HepG2 (cell line): ENCODE data around the gene MAN2B2. TPM values are rescaled to one million over a fixed set of nuclear protein-coding genes. Genes with fewer than 3 reads are reported as not detected.

ENCODE experiments used
- EEA1 ChIP-seq: sonication (generic); formaldehyde crosslinking; IDR thresholded peaks from 2 replicates; pipeline ENCODE4 v1.5.1; 2020; ENCODE audit warnings: mild to moderate bottlenecking, missing genetic modification reagents, borderline replicate concordance
- NRL ChIP-seq: sonication (generic); formaldehyde crosslinking; IDR thresholded peaks from 2 replicates; pipeline ENCODE4 v1.5.0; 2020; ENCODE audit warnings: missing genetic modification reagents, mild to moderate bottlenecking, moderate library complexity, borderline replicate concordance
- POLR2A ChIP-seq, 2 experiments: IDR thresholded peaks; 2 replicates each; pipeline ENCODE4 v1.6.1; 2011; ENCODE audit warnings: low read depth in 2 of 2, low read length in 2 of 2, mild to moderate bottlenecking in 1 of 2, moderate library complexity in 1 of 2; ENCODE audit not compliant: insufficient read depth in 1 of 2
- SCMH1 ChIP-seq: sonication (generic); formaldehyde crosslinking; IDR thresholded peaks from 2 replicates; pipeline ENCODE4 v1.9.0; 2021; ENCODE audit warnings: missing genetic modification reagents, mild to moderate bottlenecking, borderline replicate concordance
- ZC3H13 ChIP-seq: sonication (generic); formaldehyde crosslinking; IDR thresholded peaks from 2 replicates; pipeline ENCODE4 v1.8.1; 2023; ENCODE audit warnings: mild to moderate bottlenecking, missing genetic modification reagents, moderate library complexity
- ZNF33B ChIP-seq: sonication (generic); formaldehyde crosslinking; IDR thresholded peaks from 2 replicates; pipeline ENCODE4 v1.5.1; 2020; ENCODE audit warnings: mild to moderate bottlenecking, missing genetic modification reagents
- ZNF431 ChIP-seq: sonication (generic); formaldehyde crosslinking; IDR thresholded peaks from 2 replicates; pipeline ENCODE4 v1.9.0; 2022; ENCODE audit warnings: missing genetic modification reagents, low read depth, mild to moderate bottlenecking, borderline replicate concordance
- ZNF563 ChIP-seq: sonication (generic); formaldehyde crosslinking; IDR thresholded peaks from 2 replicates; pipeline ENCODE4 v1.8.0; 2022; ENCODE audit warnings: mild to moderate bottlenecking, moderate library complexity, missing genetic modification reagents
- ZNF614 ChIP-seq: IDR thresholded peaks from 2 replicates; pipeline ENCODE4 v1.6.1; 2018; ENCODE audit warnings: missing biosample characterization, missing genetic modification reagents, inconsistent platforms, borderline replicate concordance
- ZSCAN30 ChIP-seq: sonication (generic); formaldehyde crosslinking; IDR thresholded peaks from 2 replicates; pipeline ENCODE4 v1.5.0; 2020; ENCODE audit warnings: mild to moderate bottlenecking, missing genetic modification reagents
- polyA plus RNA-seq, 8 experiments: library from polyadenylated mRNA; depleted of rRNA in 3 of 8; stranded (reverse) in 7 of 8; unstranded in 1 of 8; fragments of >200 nt; fragmentation: Illumina TruSeq in 4 of 8; extraction: Trizol in 4 of 8; gene quantifications; 2 replicates each; pipeline versions ENCODE4 v1.2.1 to v1.2.3, GENCODE V29; 2011 to 2016; ENCODE audit warnings: low read depth in 4 of 8, missing spikeins in 1 of 8, mixed read lengths in 1 of 8; ENCODE audit not compliant: insufficient read depth in 1 of 8
- total RNA-seq, 5 experiments: library from RNA; depleted of rRNA; stranded (reverse); fragments of >200 nt; fragmentation: Illumina TruSeq; extraction: Trizol; gene quantifications; 2 replicates each; pipeline ENCODE4 v1.2.3, GENCODE V29; 2016; ENCODE audit warnings: low read depth in 1 of 5
- TF ChIP-seq, protein P1 (sequence below): sonication (generic); formaldehyde crosslinking; IDR thresholded peaks from 2 replicates; pipeline ENCODE4 v1.4.0; 2020; ENCODE audit warnings: missing genetic modification reagents
- TF ChIP-seq, protein P2 (sequence below): IDR thresholded peaks from 2 replicates; pipeline ENCODE4 v1.6.1; 2016; ENCODE audit warnings: mild to moderate bottlenecking
- TF ChIP-seq, protein P3 (sequence below): sonication (generic); formaldehyde crosslinking; IDR thresholded peaks from 2 replicates; pipeline ENCODE4 v1.4.0; 2020; ENCODE audit warnings: missing genetic modification reagents
- TF ChIP-seq, protein P4 (sequence below): sonication (generic); formaldehyde crosslinking; IDR thresholded peaks from 2 replicates; pipeline ENCODE4 v1.5.0; 2020; ENCODE audit warnings: missing genetic modification reagents, mild to moderate bottlenecking, borderline replicate concordance

Gene MAN2B2
- total and polyA plus RNA-seq, 2 of the 13 experiments (the other 11 are each of a cell fraction or from before 2014, with no cell fraction given) = 4.8 to 5.4 TPM

DNA sequence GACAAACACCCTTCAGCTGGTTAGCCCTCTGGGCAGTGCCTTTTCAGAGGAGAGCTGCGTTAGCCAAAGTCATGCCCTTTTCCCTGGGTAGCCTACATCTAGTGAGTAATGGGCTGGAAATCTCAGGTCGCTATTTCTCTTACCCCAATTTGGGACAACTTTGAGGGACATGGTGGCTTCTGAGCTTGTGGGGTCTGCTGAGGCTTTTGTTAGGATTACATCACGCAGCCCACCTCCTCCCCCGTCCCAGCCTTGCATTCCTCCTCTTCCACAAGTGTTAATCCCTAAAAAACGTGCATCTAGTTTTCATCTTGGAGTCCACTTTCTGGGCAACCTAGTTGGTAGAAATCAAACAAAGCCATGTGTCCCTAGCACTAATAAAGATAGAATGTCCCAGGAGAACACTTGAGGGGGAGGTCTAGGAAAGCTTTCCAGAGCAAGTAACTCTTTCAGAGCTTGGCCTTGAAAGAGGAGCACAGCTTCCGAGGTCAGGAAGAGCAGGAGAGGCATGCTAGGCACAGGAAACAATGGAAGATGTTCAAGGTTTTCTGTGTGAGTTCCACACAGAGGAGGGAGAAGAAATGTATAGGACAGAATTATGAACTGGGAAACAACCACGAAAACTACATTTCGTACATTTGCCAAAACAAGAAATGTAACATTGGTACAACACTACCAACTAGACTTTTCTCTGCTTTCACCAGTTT, 68.3 kb downstream of the MAN2B2 start (continued):
- TF ChIP-seq, protein P1, sequence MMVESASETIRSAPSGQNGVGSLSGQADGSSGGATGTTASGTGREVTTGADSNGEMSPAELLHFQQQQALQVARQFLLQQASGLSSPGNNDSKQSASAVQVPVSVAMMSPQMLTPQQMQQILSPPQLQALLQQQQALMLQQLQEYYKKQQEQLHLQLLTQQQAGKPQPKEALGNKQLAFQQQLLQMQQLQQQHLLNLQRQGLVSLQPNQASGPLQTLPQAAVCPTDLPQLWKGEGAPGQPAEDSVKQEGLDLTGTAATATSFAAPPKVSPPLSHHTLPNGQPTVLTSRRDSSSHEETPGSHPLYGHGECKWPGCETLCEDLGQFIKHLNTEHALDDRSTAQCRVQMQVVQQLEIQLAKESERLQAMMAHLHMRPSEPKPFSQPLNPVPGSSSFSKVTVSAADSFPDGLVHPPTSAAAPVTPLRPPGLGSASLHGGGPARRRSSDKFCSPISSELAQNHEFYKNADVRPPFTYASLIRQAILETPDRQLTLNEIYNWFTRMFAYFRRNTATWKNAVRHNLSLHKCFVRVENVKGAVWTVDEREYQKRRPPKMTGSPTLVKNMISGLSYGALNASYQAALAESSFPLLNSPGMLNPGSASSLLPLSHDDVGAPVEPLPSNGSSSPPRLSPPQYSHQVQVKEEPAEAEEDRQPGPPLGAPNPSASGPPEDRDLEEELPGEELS (CRISPR knock-in tag) = no peak
- TF ChIP-seq SCMH1 (CRISPR knock-in tag) = no peak
- no peak for TF ChIP-seq NRL (CRISPR knock-in tag)
- no peak for TF ChIP-seq ZNF614 (CRISPR knock-in tag)
- TF ChIP-seq EEA1 = no peak
- no peak for TF ChIP-seq ZNF563 (CRISPR knock-in tag)
- peak in 1 of 2 experiments; percentile 9; a peak in 1 of 4 replicates for TF ChIP-seq POLR2A (IDR thresholded peaks at IDR 0.05; ENCODE audit: insufficient read depth in 1 of 2, low read depth in 2 of 2, low read length in 2 of 2)
- TF ChIP-seq, protein P2, sequence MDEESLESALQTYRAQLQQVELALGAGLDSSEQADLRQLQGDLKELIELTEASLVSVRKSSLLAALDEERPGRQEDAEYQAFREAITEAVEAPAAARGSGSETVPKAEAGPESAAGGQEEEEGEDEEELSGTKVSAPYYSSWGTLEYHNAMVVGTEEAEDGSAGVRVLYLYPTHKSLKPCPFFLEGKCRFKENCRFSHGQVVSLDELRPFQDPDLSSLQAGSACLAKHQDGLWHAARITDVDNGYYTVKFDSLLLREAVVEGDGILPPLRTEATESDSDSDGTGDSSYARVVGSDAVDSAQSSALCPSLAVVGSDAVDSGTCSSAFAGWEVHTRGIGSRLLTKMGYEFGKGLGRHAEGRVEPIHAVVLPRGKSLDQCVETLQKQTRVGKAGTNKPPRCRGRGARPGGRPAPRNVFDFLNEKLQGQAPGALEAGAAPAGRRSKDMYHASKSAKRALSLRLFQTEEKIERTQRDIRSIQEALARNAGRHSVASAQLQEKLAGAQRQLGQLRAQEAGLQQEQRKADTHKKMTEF (CRISPR knock-in tag) = no peak
- TF ChIP-seq, protein P3, sequence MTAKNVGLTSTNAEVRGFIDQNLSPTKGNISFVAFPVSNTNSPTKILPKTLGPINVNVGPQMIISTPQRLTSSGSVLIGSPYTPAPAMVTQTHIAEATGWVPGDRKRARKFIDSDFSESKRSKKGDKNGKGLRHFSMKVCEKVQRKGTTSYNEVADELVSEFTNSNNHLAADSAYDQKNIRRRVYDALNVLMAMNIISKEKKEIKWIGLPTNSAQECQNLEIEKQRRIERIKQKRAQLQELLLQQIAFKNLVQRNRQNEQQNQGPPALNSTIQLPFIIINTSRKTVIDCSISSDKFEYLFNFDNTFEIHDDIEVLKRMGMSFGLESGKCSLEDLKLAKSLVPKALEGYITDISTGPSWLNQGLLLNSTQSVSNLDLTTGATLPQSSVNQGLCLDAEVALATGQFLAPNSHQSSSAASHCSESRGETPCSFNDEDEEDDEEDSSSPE = no peak
- TF ChIP-seq, protein P4, sequence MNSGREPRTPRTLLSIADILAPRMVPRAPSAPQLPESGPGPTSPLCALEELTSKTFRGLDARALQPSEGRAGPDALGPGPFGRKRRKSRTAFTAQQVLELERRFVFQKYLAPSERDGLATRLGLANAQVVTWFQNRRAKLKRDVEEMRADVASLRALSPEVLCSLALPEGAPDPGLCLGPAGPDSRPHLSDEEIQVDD = no peak
- peak; percentile 90; the same call in 1 of the 2 replicates for TF ChIP-seq ZC3H13 (CRISPR knock-in tag)
- no peak for TF ChIP-seq ZSCAN30 (CRISPR knock-in tag)
- TF ChIP-seq ZNF431 = no peak
- TF ChIP-seq ZNF33B (CRISPR knock-in tag) = no peak
